Type B pancreatic cell (in vitro differentiated cells): Measurements from ENCODE around the gene IMMT. TPM values are rescaled to one million over a fixed set of nuclear protein-coding genes. Genes with fewer than 3 reads are reported as not detected.

Source experiments
- DNase-seq: peaks from one replicate; pipeline ENCODE4 v3.0.0; 2021; ENCODE audit warnings: mixed read lengths; ENCODE audit not compliant: unreplicated experiment; ENCODE audit errors: extremely low spot score
- H3K27ac Mint-ChIP-seq: 2 replicates; pipeline ENCODE4 v1.8.0; 2021; ENCODE audit warnings: mild to moderate bottlenecking, mixed read lengths
- H3K27me3 Mint-ChIP-seq: 2 replicates; pipeline ENCODE4 v1.8.0; 2021; ENCODE audit warnings: mixed read lengths
- H3K36me3 Mint-ChIP-seq: 2 replicates; pipeline ENCODE4 v1.8.0; 2021; ENCODE audit warnings: mixed read lengths
- H3K4me1 Mint-ChIP-seq: one replicate; pipeline ENCODE4 v1.8.0; 2021; ENCODE audit warnings: mixed read lengths; ENCODE audit not compliant: unreplicated experiment
- H3K4me3 Mint-ChIP-seq: 2 replicates; pipeline ENCODE4 v1.8.0; 2021; ENCODE audit warnings: mild to moderate bottlenecking, mixed read lengths
- H3K9me3 Mint-ChIP-seq: 2 replicates; pipeline ENCODE4 v1.8.0; 2021; ENCODE audit warnings: mixed read lengths
- total RNA-seq: library from RNA; stranded (reverse); gene quantifications from 2 replicates; pipeline ENCODE4 v1.2.1, GENCODE V29; 2021; ENCODE audit warnings: low replicate concordance
- TF ChIP-seq, protein P1 (sequence below): fragments of 200-600 bp; sonication (generic); conservative IDR thresholded peaks from 2 replicates; pipeline ENCODE4 v1.5.0; 2021; ENCODE audit warnings: antibody characterized with exemption, mild to moderate bottlenecking

The IMMT gene
- total RNA-seq, 1 donor from 2014 or later, result 108 TPM

DNA sequence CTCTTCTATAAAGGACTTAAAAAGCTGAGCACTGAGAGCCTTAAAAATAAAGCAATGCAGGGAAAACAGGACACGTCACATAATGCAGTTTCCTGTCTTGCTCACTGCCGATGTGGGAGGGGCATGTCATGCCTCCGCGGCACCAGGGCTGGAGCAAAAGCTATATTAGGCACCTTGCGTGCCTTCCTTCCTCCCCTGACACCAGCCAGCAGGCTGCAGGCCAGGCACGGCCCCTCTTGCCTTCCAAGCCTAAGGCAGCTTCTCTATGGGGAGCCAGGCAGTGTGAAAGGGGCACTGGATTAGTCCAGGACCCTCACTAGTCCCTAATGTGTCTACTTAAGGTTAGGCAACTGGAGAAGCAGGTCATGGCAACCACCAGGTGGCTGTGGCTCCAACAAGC is 30.3 kb upstream of the IMMT start:
- H3K4me3 Mint-ChIP-seq, result no peak overlapping the region

DNA sequence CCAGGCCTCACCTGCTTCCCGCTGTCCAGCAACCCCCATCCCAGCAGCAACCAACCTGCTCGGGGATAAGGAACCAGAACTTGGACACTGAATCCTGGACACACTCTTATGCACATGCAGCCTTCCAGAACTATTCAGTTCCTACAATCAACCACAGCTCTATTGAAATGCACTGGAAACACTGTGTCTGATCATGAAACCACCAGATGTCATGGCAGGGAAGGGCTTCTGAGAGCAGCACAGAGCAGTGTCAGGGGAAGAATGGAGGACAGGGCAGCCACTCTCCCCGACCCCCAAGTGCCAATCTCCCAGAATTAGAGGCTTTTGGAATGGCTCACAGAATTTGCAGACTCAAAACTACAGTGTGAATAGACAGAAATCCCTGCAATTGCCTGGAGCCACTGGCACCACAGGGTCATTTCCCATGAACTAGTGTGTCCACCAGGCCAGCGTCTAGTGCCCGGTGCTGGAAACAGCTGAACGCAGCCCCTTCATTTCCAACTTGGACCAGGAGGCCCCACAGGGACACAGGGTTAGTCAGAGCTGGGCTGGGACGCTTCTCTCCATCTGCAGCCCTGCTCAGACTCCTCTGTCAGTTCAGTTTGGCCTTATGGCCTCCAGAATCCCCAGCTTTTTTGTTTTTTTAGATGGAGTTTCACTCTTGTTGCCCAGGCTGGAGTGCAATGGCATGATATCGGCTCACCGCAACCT is 29.5 kb upstream of the IMMT start:
- TF ChIP-seq, protein P1, sequence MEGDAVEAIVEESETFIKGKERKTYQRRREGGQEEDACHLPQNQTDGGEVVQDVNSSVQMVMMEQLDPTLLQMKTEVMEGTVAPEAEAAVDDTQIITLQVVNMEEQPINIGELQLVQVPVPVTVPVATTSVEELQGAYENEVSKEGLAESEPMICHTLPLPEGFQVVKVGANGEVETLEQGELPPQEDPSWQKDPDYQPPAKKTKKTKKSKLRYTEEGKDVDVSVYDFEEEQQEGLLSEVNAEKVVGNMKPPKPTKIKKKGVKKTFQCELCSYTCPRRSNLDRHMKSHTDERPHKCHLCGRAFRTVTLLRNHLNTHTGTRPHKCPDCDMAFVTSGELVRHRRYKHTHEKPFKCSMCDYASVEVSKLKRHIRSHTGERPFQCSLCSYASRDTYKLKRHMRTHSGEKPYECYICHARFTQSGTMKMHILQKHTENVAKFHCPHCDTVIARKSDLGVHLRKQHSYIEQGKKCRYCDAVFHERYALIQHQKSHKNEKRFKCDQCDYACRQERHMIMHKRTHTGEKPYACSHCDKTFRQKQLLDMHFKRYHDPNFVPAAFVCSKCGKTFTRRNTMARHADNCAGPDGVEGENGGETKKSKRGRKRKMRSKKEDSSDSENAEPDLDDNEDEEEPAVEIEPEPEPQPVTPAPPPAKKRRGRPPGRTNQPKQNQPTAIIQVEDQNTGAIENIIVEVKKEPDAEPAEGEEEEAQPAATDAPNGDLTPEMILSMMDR, result no peak
- Mint-ChIP-seq H3K27me3 (no peaks in the 10 kb centered on the region), H3K9me3 (no peaks in the 10 kb centered on the region), H3K4me1 (peaks cover 24% of the 10 kb centered on the region), H3K27ac (no peak overlapping the region), H3K4me3 (no peak overlapping the region), H3K36me3 (no peaks in the 10 kb centered on the region)
- no peak for DNase-seq

More for the DNA sequence above, 30.3 kb upstream of the IMMT start:
- TF ChIP-seq, protein P1, result no peak
- Mint-ChIP-seq H3K4me1 (peaks cover 24% of the 10 kb centered on the region), H3K9me3 (no peaks in the 10 kb centered on the region), H3K27ac (no peak overlapping the region), H3K36me3 (no peaks in the 10 kb centered on the region), H3K27me3 (no peaks in the 10 kb centered on the region)
- DNase-seq, result no peak

DNA sequence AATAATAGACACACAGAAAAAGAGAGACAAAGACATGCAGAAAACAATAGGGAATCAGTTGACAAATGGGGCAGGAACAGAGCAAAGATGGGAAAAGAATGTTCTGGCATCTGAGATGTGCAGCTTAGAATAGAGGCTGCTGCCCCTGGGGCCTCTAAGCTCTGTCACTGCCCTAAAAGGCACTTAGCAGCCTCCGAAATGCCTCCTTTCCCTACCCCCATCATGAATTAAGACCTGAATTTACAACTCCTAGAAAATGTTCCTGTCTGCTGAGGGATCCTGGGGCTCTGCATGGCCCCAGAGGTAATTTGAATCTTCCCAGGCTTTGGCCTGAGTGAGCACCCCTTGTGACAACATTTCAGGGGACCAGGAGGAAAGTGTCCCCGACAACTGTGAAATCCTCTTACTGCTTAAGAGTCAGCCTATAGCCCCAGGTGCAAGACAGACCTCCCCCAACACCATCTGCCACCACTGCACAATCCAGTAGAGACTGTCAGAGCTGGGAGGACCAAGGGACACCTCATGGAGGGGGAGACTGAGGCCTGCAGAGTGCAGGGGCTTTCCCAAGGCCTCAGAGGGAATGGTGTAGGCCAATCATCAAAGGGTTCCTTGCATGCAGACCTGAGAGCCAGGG is 28.8 kb upstream of the IMMT start:
- Mint-ChIP-seq H3K4me1 (peaks cover 20% of the 10 kb centered on the region), H3K9me3 (no peaks in the 10 kb centered on the region), H3K27me3 (no peaks in the 10 kb centered on the region), H3K27ac (peak overlapping the region; percentile 61), H3K36me3 (no peaks in the 10 kb centered on the region), H3K4me3 (no peak overlapping the region)
- TF ChIP-seq, protein P1, result no peak
- no peak for DNase-seq

DNA sequence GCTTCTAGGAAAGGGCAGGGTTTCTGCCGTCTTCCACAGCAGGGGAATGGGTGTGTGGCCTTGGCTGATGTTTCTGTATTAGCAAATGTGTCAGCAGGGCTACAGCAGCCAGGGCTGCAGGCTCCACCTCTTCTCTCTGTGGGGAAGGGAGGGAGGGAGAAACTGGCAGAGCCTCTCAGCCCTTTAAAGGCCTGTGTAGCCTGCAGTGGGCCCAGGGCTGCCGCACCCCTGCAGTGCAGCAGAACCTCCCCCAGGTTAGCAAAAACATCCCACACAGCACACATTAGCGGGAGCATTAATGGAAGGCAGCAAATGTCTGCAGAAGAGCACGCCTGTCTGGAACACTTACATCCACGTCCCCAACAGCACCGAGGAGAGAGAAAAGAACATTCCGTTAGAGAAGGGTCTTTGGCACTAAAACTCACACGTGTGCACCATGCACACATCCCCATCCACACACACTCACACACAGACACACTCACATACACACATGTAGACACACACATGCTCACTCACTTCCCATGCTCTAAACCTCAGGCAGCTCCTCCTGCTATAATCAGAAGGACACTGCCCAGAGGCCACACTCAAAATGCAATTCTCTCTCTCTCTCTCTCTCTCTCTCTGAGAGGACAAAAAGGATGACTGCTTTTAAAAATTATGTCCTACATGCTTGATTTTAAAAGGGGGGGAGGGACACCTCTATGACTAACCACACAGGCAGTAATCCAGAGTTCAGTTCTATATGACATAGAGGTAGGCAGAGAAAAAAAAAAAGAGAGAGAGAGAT is 28.1 kb upstream of the IMMT start:
- peaks cover 16% of the 10 kb centered on the region for H3K4me1 Mint-ChIP-seq
- DNase-seq, result no peak
- TF ChIP-seq, protein P1, result no peak
- H3K36me3 Mint-ChIP-seq, result no peaks in the 10 kb centered on the region
- peak overlapping the region; percentile 44 for H3K4me3 Mint-ChIP-seq
- no peaks in the 10 kb centered on the region for H3K27me3 Mint-ChIP-seq
- H3K9me3 Mint-ChIP-seq, result no peaks in the 10 kb centered on the region
- H3K27ac Mint-ChIP-seq, result peak overlapping the region; percentile 61

DNA sequence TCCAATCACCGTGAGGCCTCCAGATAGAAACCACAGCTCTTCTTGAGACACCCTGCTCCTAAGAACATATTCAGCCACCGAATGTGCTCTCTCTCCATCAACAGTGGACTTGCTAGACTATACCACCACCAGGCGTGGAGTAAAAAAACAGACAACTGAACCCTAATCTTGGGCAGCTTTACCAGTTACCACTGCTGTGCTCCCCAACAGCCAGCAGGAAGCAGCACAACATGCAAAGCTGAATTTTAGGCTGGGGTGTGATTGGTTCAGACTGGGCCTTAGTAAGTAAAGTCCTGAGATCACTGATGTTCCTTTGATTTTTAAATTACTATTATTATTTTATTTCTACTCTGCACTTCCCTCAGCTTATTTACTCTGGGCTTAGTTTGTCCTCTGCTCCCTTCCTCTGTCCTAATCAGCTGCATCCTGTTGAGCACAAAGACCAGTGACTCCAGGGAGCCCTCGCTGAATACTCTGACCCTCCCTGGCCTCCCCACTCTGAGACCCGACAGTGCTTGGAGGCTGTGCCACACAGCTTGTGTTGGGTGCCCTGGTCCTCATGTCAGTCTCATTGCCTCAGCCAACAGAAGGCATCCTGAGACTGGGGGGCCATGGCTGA is 25.9 kb upstream of the IMMT start:
- H3K4me3 Mint-ChIP-seq, result no peak overlapping the region
- TF ChIP-seq, protein P1, result peak; percentile 98
- H3K36me3 Mint-ChIP-seq, result no peaks in the 10 kb centered on the region
- DNase-seq, result no peak
- H3K4me1 Mint-ChIP-seq, result peaks cover 29% of the 10 kb centered on the region
- H3K27ac Mint-ChIP-seq, result peak overlapping the region; percentile 19
- H3K9me3 Mint-ChIP-seq, result no peaks in the 10 kb centered on the region
- H3K27me3 Mint-ChIP-seq, result no peaks in the 10 kb centered on the region
